SK-N-SH (cell line): ENCODE measurements around the gene BCL2L11. TPM values are rescaled to one million over a fixed set of nuclear protein-coding genes. Genes with fewer than 3 reads are reported as not detected.

Experiments used
- CTCF ChIA-PET: fragments of 300-600, 350-600 bp; formaldehyde crosslinking; extraction: SDS; loops from one replicate; lab custom pipeline; 2021; lab: Yijun Ruan, JAX
- POLR2A ChIA-PET: fragments of 350-600 bp; sonication (Branson Sonifier 250); formaldehyde crosslinking; extraction: SDS; loops from one replicate; lab custom pipeline; 2020; ENCODE audit warnings: antibody characterized with exemption, inconsistent platforms; lab: Yijun Ruan, JAX
- DNase-seq: peaks from one replicate; pipeline ENCODE4 v3.0.0; 2012
- H2AFZ ChIP-seq: fragments of 200-600 bp; sonication (generic); 2 replicates; pipeline ENCODE4 v1.8.1; 2016; ENCODE audit warnings: antibody characterized with exemption, mild to moderate bottlenecking, low read depth
- H3F3A ChIP-seq: fragments of 200-600 bp; sonication (generic); replicated peaks from 2 replicates; pipeline ENCODE3; 2016; ENCODE audit warnings: antibody characterized with exemption, mild to moderate bottlenecking; ENCODE audit not compliant: insufficient read depth
- H3K27ac ChIP-seq, 2 experiments: fragments of 200-500 bp in 1 of 2; fragments of 200-600 bp in 1 of 2; sonication (Bioruptor generic) in 1 of 2; sonication (generic), shearing (Covaris generic) in 1 of 2; 2 replicates each; pipeline versions ENCODE4 v1.5.1 to v1.6.1; 2014 to 2016; ENCODE audit warnings: low read depth in 2 of 2, inconsistent platforms in 1 of 2, low read length in 1 of 2, mild to moderate bottlenecking in 1 of 2, mixed read lengths in 1 of 2
- H3K27me3 ChIP-seq: fragments of 200-600 bp; sonication (generic), shearing (Covaris generic); 2 replicates; pipeline ENCODE4 v1.6.1; 2016; ENCODE audit warnings: mixed run types; ENCODE audit not compliant: insufficient read depth
- H3K36me3 ChIP-seq, 2 experiments: fragments of 200-500 bp in 1 of 2; fragments of 200-600 bp in 1 of 2; sonication (Bioruptor generic) in 1 of 2; sonication (generic) in 1 of 2; replicated peaks in 1 of 2; 2 replicates each; pipeline versions ENCODE3 to v1.5.1; 2014 to 2016; ENCODE audit warnings: low read length in 1 of 2, mild to moderate bottlenecking in 1 of 2; ENCODE audit not compliant: insufficient read depth in 2 of 2, control insufficient read depth in 1 of 2
- H3K4me1 ChIP-seq, 2 experiments: fragments of 200-500 bp in 1 of 2; fragments of 200-600 bp in 1 of 2; sonication (Bioruptor generic) in 1 of 2; sonication (generic), shearing (Covaris generic) in 1 of 2; 2 replicates each; pipeline versions ENCODE4 v1.5.1 to v1.6.1; 2014 to 2016; ENCODE audit warnings: low read depth in 1 of 2, low read length in 1 of 2, mixed run types in 1 of 2; ENCODE audit not compliant: insufficient read depth in 2 of 2, control insufficient read depth in 1 of 2
- H3K4me2 ChIP-seq: fragments of 200-600 bp; sonication (generic), shearing (Covaris generic); 2 replicates; pipeline ENCODE4 v1.6.1; 2017; ENCODE audit warnings: mixed run types
- H3K4me3 ChIP-seq, 2 experiments: fragments of 200-500 bp in 1 of 2; fragments of 200-600 bp in 1 of 2; sonication (Bioruptor generic) in 1 of 2; sonication (generic), shearing (Covaris generic) in 1 of 2; 2 replicates each; pipeline versions ENCODE4 v1.5.1 to v1.8.1; 2014 to 2016; ENCODE audit warnings: low read depth in 2 of 2, inconsistent platforms in 1 of 2, low read length in 1 of 2, mild to moderate bottlenecking in 1 of 2, mixed read lengths in 1 of 2, moderate library complexity in 1 of 2
- H3K79me2 ChIP-seq: fragments of 200-600 bp; sonication (generic); 2 replicates; pipeline ENCODE4 v1.8.1; 2017; ENCODE audit warnings: mild to moderate bottlenecking; ENCODE audit not compliant: insufficient read depth
- H3K9ac ChIP-seq: fragments of 200-600 bp; sonication (generic); 2 replicates; pipeline ENCODE4 v1.6.1; 2017; ENCODE audit warnings: mixed run types
- H3K9me2 ChIP-seq: fragments of 200-600 bp; sonication (generic); 2 replicates; pipeline ENCODE4 v1.6.1; 2017; ENCODE audit warnings: mixed run types
- H3K9me3 ChIP-seq: fragments of 200-600 bp; sonication (generic); 2 replicates; pipeline ENCODE4 v1.6.1; 2017; ENCODE audit warnings: mixed run types, mild to moderate bottlenecking, moderate library complexity
- H4K20me1 ChIP-seq: fragments of 200-600 bp; sonication (generic); 2 replicates; pipeline ENCODE4 v1.6.1; 2017; ENCODE audit warnings: mild to moderate bottlenecking, mixed run types; ENCODE audit not compliant: insufficient read depth
- EP300 ChIP-seq, 2 experiments: IDR thresholded peaks; 2 replicates each; pipeline versions ENCODE4 v1.4.0 to v1.6.1; 2012; ENCODE audit warnings: borderline replicate concordance in 1 of 2, low read depth in 1 of 2, low read length in 1 of 2
- EZH2phosphoT487 ChIP-seq: fragments of 200-600 bp; sonication (generic); IDR thresholded peaks from 2 replicates; pipeline ENCODE4 v1.6.1; 2017; ENCODE audit warnings: low read depth, mixed run types, mild to moderate bottlenecking, antibody characterized with exemption, moderate library complexity, borderline replicate concordance
- FOXJ3 ChIP-seq: sonication (generic); formaldehyde crosslinking; IDR thresholded peaks from 2 replicates; pipeline ENCODE4 v1.5.1; 2020; ENCODE audit warnings: mild to moderate bottlenecking, missing genetic modification reagents
- FOXM1 ChIP-seq: IDR thresholded peaks from 2 replicates; pipeline ENCODE4 v1.4.0; 2012; ENCODE audit warnings: low read depth, mild to moderate bottlenecking
- GABPA ChIP-seq: IDR thresholded peaks from 2 replicates; pipeline ENCODE4 v1.4.0; 2012; ENCODE audit warnings: low read depth, mild to moderate bottlenecking
- IRF3 ChIP-seq: fragments of 150-350 bp; IDR thresholded peaks from 2 replicates; pipeline ENCODE4 v1.6.1; 2016; ENCODE audit warnings: mild to moderate bottlenecking, low read depth, low read length
- MXI1 ChIP-seq: IDR thresholded peaks from 2 replicates; pipeline ENCODE4 v1.6.1; 2012; ENCODE audit warnings: mild to moderate bottlenecking, low read depth, low read length, improper control_type of control experiment
- PBX3 ChIP-seq: IDR thresholded peaks from 2 replicates; pipeline ENCODE4; 2012
- POLR2AphosphoS5 ChIP-seq: IDR thresholded peaks from 2 replicates; pipeline ENCODE4 v1.6.1; 2012; ENCODE audit warnings: low read depth, low read length
- RCOR1 ChIP-seq: fragments of 150-350 bp; IDR thresholded peaks from 2 replicates; pipeline ENCODE4 v1.6.1; 2017; ENCODE audit warnings: antibody characterized with exemption, low read length
- RXRA ChIP-seq: IDR thresholded peaks from 2 replicates; pipeline ENCODE4 v1.4.0; 2012; ENCODE audit warnings: low read depth, mild to moderate bottlenecking, borderline replicate concordance
- SIN3A ChIP-seq: IDR thresholded peaks from 2 replicates; pipeline ENCODE4 v1.6.1; 2012; ENCODE audit warnings: low read depth, mild to moderate bottlenecking, low read length, moderate library complexity, borderline replicate concordance
- TCF12 ChIP-seq: IDR thresholded peaks from 2 replicates; pipeline ENCODE4 v1.4.0; 2012
- USF1 ChIP-seq: IDR thresholded peaks from 2 replicates; pipeline ENCODE4 v1.4.0; 2012; ENCODE audit warnings: low read depth, borderline replicate concordance
- WGBS: methylation state at CpG from one replicate; pipeline ENCODE4 v1.1.6; 2017; ENCODE audit warnings: low lambda C conversion rate; 5-methylcytosine and 5-hydroxymethylcytosine counted together
- polyA plus RNA-seq, 3 experiments: library from polyadenylated mRNA; depleted of rRNA; stranded (reverse); fragments of >200 nt; gene quantifications; 2 replicates each; pipeline ENCODE4 v1.2.3, GENCODE V29; 2012
- TF ChIP-seq, protein P1 (sequence below): fragments of 200-600 bp; sonication (generic); IDR thresholded peaks from 2 replicates; pipeline ENCODE4 v1.6.1; 2017; ENCODE audit warnings: antibody characterized with exemption, mild to moderate bottlenecking, moderate library complexity

BCL2L11 gene
- polyA plus RNA-seq, 1 of the 3 experiments (the other 2 are of a cell fraction): 3.3 TPM

GRCh38 chr2:111149882-111150455 lies 29.3 kb downstream of the BCL2L11 start:
- no peak overlapping the region for H3K4me3 ChIP-seq
- peaks cover 3% of the 10 kb centered on the region for H3F3A ChIP-seq
- H3K9me3 ChIP-seq: no peaks in the 10 kb centered on the region
- H4K20me1 ChIP-seq: no peaks in the 10 kb centered on the region
- TF ChIP-seq, protein P1, sequence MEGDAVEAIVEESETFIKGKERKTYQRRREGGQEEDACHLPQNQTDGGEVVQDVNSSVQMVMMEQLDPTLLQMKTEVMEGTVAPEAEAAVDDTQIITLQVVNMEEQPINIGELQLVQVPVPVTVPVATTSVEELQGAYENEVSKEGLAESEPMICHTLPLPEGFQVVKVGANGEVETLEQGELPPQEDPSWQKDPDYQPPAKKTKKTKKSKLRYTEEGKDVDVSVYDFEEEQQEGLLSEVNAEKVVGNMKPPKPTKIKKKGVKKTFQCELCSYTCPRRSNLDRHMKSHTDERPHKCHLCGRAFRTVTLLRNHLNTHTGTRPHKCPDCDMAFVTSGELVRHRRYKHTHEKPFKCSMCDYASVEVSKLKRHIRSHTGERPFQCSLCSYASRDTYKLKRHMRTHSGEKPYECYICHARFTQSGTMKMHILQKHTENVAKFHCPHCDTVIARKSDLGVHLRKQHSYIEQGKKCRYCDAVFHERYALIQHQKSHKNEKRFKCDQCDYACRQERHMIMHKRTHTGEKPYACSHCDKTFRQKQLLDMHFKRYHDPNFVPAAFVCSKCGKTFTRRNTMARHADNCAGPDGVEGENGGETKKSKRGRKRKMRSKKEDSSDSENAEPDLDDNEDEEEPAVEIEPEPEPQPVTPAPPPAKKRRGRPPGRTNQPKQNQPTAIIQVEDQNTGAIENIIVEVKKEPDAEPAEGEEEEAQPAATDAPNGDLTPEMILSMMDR: peak; percentile 42
- TF ChIP-seq RCOR1: no peak
- 97% methylated on average over 7 of the region's 7 CpGs for WGBS
- no peak for DNase-seq
- CTCF ChIA-PET: interaction anchor here (1.1 kb wide), 2 partner anchors 10 to 33 kb away, joined by 3 to 4 read pairs; no protein-coding TSS in a partner anchor
- peaks cover 4 to 33% of the 10 kb centered on the region in 2 experiments for H3K36me3 ChIP-seq
- no peak overlapping the region for H3K4me2 ChIP-seq
- H3K4me1 ChIP-seq: peaks cover 0 to 37% of the 10 kb centered on the region in 2 experiments; a peak in 2 of 4 replicates
- no peak overlapping the region; a peak in 1 of 4 replicates for H3K27ac ChIP-seq
- no peak overlapping the region for H3K9ac ChIP-seq
- no peaks in the 10 kb centered on the region for H3K79me2 ChIP-seq
- POLR2A ChIA-PET: no interaction called here
- H2AFZ ChIP-seq: no peak overlapping the region
- H3K27me3 ChIP-seq: no peaks in the 10 kb centered on the region
- H3K9me2 ChIP-seq: no peaks in the 10 kb centered on the region

GRCh38 chr2:111154758-111155157 lies 34.0 kb downstream of the BCL2L11 start:
- H3K27me3 ChIP-seq: no peaks in the 10 kb centered on the region
- no peak overlapping the region for H3K9ac ChIP-seq
- TF ChIP-seq USF1 (no peak), EP300 (IDR thresholded peaks at IDR 0.05; ENCODE audit: borderline replicate concordance in 1 of 2, low read depth in 1 of 2, low read length in 1 of 2) (no peak), EZH2phosphoT487 (no peak), FOXM1 (no peak), FOXJ3 (CRISPR knock-in tag) (no peak), TCF12 (no peak), MXI1 (no peak), GABPA (no peak), SIN3A (no peak), RCOR1 (no peak), PBX3 (no peak), RXRA (no peak), IRF3 (no peak), POLR2AphosphoS5 (no peak)
- TF ChIP-seq, protein P1: no peak
- no peak overlapping the region for H3K4me2 ChIP-seq
- no peaks in the 10 kb centered on the region for H3K79me2 ChIP-seq
- no peaks in the 10 kb centered on the region for H4K20me1 ChIP-seq
- 92% methylated on average over 6 of the region's 6 CpGs for whole genome bisulfite sequencing
- no peaks in the 10 kb centered on the region for H3K9me3 ChIP-seq
- H3K9me2 ChIP-seq: no peaks in the 10 kb centered on the region
- no peaks in the 10 kb centered on the region for H3F3A ChIP-seq
- no peak overlapping the region; a peak in 1 of 4 replicates for H3K27ac ChIP-seq
- H3K4me1 ChIP-seq: peaks cover 9 to 29% of the 10 kb centered on the region in 2 experiments; a peak in 3 of 4 replicates
- DNase-seq: no peak
- POLR2A ChIA-PET: no interaction called here
- peaks cover 4 to 43% of the 10 kb centered on the region in 2 experiments for H3K36me3 ChIP-seq
- CTCF ChIA-PET: no interaction called here
- H2AFZ ChIP-seq: no peak overlapping the region
- H3K4me3 ChIP-seq: no peak overlapping the region
